K562 treated with DMSO at 1 percent for 12 hours (cell line): ENCODE results near the gene NUP98. TPM values are rescaled to one million over a fixed set of nuclear protein-coding genes. Genes with fewer than 3 reads are reported as not detected.

Source experiments
- total RNA-seq: library from RNA; unstranded; fragments of 300-600 nt; gene quantifications from 2 replicates; pipeline ENCODE4 v1.2.3, GENCODE V29; 2022; ENCODE audit not compliant: insufficient read depth

The NUP98 gene
- 32.5 and 93.1 TPM in 2 replicates for total RNA-seq

DNA sequence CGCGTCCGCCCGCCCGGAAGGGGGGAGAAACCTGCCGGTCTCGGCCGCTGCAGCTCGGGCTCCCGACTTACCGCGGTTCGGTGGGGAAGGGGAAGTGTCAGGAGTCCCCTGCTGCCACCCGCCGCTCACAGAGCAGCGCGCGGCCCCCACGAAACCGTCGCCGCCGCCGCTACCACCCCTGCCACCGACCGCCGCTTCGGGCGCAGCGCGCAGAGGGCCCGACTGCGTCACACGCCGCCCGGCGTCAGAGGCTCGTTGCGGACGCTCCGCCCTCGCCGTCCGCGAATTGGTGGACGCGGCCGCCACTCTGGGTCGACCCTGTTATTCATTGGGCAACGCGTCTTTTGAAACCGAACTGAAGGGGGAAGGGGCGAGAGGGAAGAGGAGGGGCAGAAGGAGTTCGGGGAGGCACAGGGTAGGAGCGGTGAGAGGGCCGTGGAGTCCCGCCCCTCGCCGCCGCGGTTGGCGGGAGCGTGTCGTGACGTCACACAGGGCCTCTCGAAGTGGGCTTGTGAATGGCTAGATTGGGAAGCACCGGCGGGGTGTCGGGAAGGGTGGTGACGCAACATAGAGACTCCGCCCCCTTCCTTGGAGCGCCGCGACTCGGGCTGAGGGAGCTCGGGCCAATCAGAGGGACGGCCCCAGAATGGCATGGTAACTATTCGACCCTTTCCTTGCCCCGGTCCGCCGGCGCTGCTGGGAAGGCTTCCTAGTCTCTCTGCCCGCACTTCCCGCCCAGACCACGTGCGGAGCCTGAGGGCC, at the start of gene NUP98:
NUP98 (minus strand) TSS at position 226 of the 762 bp plus-strand sequence. CDS start 15,437 bp downstream, outside the sequence.

GRCh38 chr11:3840870-3841425, 43.6 kb upstream of the NUP98 start, which contains the start of gene RHOG:
Gene RHOG, minus strand, starts transcription at chr11:3840959. Its CDS starts 12,821 bp downstream, at chr11:3828138.

GRCh38 chr11:3807909-3808860, 10.8 kb upstream of the NUP98 start, which contains the start of gene PGAP2:
Gene PGAP2, plus strand, starts transcription at chr11:3808560. Its CDS starts 2,700 bp downstream, at chr11:3811260.

GRCh38 chr11:3671334-3672254, 125.8 kb downstream of the NUP98 start, which contains the start of gene CHRNA10:
Gene CHRNA10, minus strand, starts transcription at chr11:3671384. Its CDS starts 72 bp downstream, at chr11:3671312.

DNA sequence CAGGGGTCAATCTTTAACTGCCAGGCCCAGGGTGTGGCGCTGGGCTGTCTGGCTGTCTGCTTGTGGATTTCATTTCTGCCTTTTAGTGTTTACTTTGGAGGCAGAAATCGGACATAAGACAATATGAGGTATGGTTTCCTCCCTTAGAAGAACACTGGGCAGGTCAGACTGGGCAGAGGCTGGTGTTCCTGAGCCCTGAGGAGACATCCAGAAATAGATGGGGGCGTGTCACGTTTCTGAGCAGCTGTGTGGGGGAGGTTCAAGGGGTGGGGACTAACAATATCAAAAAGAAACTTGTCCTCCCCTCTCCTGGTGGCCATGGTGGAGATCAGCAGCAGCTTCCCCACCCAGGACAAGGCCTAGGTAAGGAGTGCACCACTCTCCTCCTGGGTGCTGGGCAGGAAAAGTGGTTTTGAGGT, 152.5 kb downstream of the NUP98 start, which contains the start of gene ART1:
ART1 (plus strand) TSS at position 312 of the 419 bp plus-strand sequence. CDS start 14,086 bp downstream, outside the sequence.

GRCh38 chr11:3641701-3642070, 155.7 kb downstream of the NUP98 start, which contains the start of gene ART5:
Gene ART5, minus strand, starts transcription at chr11:3641992. Its CDS starts 130 bp downstream, at chr11:3641862.

Other genes with a start within 250 kb of the NUP98 start
- gene ART5, start 155.6 kb downstream of the NUP98 start, total RNA-seq, result not detected in 2 replicates
- gene ART1, start 152.4 kb downstream of the NUP98 start, total RNA-seq, result not detected in 2 replicates
- gene CHRNA10, start 126.2 kb downstream of the NUP98 start, total RNA-seq, result 3.0 TPM in 2 replicates
- gene PGAP2, start 11.0 kb upstream of the NUP98 start, total RNA-seq, result 29.7 and 32.5 TPM in 2 replicates
- gene RHOG, start 43.4 kb upstream of the NUP98 start, total RNA-seq, result 174 and 175 TPM in 2 replicates
- 27.7 and 59.5 TPM in 2 replicates for gene STIM1, start 58.1 kb upstream of the NUP98 start, total RNA-seq